Stimulated activated CD8-positive, alpha-beta memory T cell treated with anti-CD3 and anti-CD28 coated beads, Interleukin-15, amount 100 ng/mL, for 4 hours (primary cell): Measurements from ENCODE around the gene SLC9B2.

Experiments
- DNase-seq, 2 donors: peaks; one replicate each; pipeline ENCODE4 v3.0.0-alpha.2; 2020; ENCODE audit warnings: low read depth in 2 of 2

The SLC9B2 gene, protein sequence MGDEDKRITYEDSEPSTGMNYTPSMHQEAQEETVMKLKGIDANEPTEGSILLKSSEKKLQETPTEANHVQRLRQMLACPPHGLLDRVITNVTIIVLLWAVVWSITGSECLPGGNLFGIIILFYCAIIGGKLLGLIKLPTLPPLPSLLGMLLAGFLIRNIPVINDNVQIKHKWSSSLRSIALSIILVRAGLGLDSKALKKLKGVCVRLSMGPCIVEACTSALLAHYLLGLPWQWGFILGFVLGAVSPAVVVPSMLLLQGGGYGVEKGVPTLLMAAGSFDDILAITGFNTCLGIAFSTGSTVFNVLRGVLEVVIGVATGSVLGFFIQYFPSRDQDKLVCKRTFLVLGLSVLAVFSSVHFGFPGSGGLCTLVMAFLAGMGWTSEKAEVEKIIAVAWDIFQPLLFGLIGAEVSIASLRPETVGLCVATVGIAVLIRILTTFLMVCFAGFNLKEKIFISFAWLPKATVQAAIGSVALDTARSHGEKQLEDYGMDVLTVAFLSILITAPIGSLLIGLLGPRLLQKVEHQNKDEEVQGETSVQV

DNA sequence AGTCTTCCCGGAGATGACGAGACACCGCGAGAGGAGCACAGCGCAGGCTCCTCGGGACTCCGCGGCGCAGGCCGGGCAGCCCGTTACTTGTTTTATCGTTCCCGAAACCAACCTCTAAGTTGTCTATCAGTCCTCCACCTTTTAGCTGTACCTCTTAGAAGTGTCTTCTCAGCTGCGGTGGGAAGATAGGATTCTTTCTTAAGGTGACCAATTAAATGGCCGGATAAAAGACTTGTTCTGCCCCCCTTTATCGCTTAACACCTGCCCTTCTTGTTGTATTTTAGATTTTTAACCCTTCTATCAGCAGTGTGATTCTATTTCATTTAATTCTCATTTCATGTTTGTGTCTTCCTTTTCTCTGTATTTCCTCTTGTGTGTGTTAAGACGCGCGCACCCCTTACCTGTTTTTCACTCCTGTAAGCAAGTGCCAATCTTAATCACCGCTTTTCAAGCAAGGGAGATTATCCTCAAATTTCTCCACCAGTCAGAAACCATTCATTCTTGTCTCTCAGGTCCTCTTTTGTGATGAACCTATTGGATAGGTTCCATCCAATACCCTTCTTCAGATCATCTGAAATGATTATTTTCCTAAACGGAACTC, at the start of gene SLC9B2:
Gene SLC9B2 (minus strand): TSS at position 15 of the 601 bp plus-strand sequence. CDS start 9,211 bp downstream, outside the sequence.
- no peak for DNase-seq

GRCh38 chr4:103126126-103126525, 49.6 kb upstream of the SLC9B2 start:
- no peak for DNase-seq

GRCh38 chr4:103123114-103123513, 46.6 kb upstream of the SLC9B2 start:
- no peak for DNase-seq

DNA sequence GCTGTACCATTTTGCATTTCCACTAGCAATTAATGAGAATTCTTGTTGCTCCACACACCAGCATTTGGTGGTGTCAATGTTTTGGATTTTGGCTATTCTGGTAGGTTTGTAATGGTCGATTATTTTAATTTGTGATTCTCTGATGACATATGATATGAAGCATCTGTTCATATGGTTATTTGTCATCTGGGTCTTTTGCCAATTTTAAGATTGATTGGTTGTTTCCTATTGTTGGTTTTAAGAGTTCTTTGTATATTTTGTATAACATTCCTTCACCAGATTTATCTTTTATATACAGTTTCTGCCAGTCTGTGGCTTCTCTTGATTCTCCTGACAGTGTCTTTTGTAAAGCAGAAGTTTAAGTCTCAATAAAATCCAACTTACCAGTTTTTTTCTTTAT, 41.6 kb upstream of the SLC9B2 start:
- DNase-seq: no peak

- no peak for DNase-seq
Measured at GRCh38 chr4:103111598-103111997, 35.0 kb upstream of the SLC9B2 start.

GRCh38 chr4:103108542-103108941, 32.0 kb upstream of the SLC9B2 start:
- DNase-seq: no peak

DNA sequence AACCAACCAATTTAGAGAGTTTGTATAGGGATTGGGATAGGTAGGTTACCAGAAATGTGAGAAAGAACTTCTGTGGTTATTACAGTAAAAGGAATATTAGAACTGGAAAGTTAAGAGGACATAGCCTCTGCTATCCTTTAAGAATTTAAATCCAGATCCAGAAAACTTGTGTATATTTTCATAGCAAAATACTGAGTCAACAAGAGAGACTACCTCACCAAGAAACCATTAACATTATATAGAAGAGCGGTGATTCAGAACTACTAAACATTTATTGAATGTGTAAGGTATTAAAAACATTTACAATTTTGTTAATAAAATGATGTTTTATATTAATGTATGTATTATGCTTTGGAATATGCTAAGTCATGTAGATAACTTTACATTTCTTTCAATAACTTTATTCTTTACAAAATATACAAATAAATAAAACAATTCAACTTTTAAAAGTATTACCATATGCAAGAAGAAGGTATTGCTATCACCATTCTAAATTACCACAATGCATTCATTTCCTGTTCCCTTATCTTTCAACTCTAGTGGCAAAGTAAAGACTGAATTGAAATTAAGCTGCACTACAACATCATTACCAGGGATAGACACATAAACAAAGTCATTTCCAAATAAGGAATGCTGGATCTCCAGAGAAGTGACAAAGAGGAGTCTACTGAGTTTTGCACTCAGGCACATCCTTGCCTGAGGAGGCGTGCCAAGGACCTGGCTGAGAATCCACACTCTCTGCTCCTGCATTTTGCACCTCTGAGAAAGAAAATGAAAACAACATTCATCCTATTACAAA, 29.2 kb upstream of the SLC9B2 start:
- no peak for DNase-seq

GRCh38 chr4:103104886-103105285, 28.3 kb upstream of the SLC9B2 start:
- no peak for DNase-seq

GRCh38 chr4:103100691-103101090, 24.1 kb upstream of the SLC9B2 start:
- DNase-seq: no peak

DNA sequence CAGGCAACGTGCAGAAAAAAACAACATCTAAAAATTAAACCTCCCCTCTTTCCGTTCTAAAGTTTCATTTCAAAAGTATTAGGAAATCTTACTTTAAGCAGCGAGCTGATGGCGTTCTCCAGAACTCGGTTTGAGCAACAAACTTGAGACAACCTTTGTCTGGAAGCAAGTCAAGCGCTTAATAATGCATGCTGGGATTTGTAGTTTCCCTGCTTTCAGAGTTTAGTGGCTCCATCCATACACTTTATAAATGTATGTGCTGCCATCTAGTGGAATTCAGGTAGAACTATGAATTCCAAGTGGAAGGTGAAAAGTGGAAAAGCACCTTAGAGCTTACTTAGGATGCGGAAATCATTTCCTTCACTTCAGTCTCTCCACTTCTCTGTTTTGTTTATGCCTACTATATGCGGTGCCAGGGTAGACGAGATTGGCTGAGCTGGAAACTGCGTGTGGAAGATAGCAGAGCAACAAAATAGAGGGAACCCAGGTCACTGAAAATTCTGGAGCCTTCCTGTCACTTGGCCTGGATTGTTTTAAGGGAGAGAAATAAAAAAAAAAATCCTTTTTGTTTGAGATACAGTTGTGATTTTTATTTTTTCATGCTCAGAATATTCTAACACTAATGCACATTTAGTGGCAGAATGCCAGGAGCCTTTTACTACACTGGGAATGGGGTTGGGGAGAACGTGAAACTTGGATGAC, 23.3 kb upstream of the SLC9B2 start, which contains the start of gene BDH2:
Gene BDH2 (minus strand): TSS at position 144 of the 702 bp plus-strand sequence. CDS start 3,580 bp downstream, outside the sequence.
- no peak for DNase-seq

DNA sequence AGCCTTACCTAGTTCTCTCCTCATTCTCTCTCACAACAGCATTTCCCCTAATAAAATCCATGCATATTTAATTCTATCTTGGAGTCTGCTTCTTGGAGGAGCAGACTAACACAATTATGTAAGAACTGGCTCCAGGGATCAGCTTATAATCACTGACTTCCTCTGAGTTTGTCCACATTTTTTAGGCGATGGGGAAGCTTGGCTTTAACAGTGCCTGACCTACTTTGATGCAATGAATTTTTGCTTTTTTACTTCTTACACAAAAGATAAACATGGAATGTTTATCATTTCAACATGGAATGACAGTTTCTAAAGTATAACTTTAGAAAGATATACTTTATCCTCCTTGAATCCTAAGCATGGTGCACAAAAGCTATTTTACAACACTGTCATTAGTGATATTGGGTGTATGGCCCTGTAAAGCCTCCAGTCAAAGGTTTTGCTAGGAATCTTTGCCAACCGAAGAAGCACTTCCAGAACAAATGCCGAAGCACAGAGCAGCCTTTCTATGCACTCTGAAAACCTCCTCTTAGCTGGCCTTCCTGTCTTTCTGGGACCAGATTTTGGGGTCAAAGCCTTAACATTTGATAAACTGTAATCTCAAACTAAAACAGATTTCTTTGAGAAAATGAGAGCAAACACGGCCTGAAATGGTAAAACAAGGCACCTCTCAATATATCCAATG, 22.3 kb upstream of the SLC9B2 start:
- DNase-seq: no peak

DNA sequence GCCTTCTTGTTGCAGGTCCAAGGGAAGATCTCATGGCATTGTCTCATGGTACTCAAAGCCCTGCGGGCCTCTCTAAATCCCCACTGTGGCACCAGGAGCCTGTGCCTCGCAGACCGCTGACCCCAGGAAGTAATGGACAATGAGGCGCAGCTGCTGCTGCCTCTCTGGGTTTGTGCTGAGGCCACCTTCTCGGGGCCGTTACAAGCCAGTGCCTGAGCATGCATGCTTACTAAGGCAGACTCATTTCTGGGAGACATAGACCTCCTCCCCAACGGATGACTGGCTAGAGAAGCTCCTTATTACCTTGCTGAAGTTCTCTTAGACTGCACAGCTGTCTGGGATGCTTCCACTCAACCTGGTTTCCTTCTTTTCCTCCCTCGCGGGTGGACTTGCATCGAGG, 21.8 kb upstream of the SLC9B2 start:
- DNase-seq: no peak

DNA sequence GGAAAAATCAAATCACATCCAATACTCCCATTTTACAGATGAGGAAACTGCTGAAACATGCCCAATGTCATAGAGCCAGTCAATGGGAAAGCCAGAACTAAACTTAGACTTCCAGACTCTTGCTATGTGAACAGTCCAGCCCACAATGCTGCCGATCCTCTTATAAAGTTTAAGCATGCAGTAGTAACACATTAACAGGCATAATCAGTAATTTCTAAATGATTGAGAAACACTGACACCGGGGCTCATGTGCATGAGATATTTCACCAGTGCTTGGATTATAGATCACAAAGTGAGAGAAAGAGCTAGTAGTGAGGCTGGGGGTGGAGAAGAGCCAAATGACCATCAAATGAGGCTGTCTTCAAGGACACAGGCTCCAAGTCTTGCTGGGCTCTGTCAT, 20.6 kb upstream of the SLC9B2 start:
- DNase-seq: no peak

DNA sequence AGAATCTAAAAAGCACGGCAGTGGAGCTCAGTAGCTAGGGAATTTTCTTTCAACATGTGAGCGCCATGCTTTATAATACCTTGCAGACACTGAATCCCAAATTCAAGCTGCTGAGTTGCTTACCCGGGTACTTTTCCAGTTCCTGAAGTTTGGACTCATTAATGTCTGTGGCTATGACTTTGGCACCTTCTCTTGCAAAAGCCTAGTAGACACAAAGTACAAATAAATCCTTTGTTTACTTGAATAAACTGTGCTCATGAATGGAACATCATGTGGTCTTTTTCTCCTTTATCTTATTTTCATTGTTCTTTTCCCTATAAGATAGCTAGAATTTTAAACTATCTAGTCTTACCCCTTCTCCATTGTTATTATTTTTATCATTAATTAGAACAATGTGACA, 18.5 kb upstream of the SLC9B2 start:
- no peak for DNase-seq

DNA sequence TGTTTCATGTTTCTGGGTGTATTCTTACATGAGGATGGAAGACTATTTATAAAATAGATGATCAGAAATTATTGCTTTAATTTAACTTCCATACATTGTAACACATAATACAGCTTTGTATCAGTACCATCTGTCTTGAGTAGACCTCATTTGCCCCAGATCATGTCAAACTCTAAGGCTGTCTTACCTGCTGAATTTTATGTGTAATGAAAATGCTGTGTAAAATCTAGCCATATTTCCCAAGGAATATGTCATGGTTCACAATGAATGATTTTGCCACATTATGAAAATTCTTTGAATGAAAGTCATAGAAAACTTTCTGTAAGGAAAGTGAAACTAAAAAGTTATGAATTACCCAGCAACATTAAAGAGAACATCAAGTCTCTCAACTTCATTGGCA, 15.7 kb upstream of the SLC9B2 start:
- no peak for DNase-seq

- no peak for DNase-seq
Measured at GRCh38 chr4:103091601-103092223, 15.2 kb upstream of the SLC9B2 start.

GRCh38 chr4:103089481-103089880, 12.9 kb upstream of the SLC9B2 start:
- DNase-seq: no peak

- no peak for DNase-seq
Measured at GRCh38 chr4:103086551-103086950, 10.0 kb upstream of the SLC9B2 start.

- no peak for DNase-seq
Measured at GRCh38 chr4:103085555-103086196, 9.1 kb upstream of the SLC9B2 start.

DNA sequence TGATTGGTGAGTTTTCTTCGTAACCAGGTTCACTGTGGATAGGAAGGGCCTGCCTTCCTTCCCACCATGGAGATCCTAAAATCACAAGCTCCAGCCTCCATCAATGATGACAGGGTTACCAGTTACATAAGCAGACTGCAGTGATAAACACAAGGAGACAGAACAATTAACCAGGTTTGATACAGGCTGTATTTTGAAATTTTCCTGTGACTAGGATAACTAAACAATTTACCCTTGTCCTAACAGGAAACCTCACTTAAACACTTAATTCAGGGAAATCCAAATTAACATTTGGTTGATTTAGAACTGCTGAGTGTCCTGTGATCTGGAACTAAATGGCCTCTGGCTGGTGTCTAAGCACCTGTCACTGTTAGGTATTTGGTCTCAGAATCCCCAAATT, 3.1 kb upstream of the SLC9B2 start:
- no peak for DNase-seq
